Neural cell (in vitro differentiated cells): ENCODE data around the gene POTEG. TPM values are rescaled to one million over a fixed set of nuclear protein-coding genes. Genes with fewer than 3 reads are reported as not detected.
"Not testable (repeated sequence)": the region's sequence is repeated elsewhere in the genome, so short reads cannot be mapped to it uniquely, and the experiment has no call there.

ENCODE experiments used
- H2AFZ ChIP-seq: fragments of 200-600, 300-800 bp; sonication (generic), shearing (Covaris generic); 2 replicates; pipeline ENCODE4 v1.6.0; 2014; ENCODE audit warnings: low read depth, mild to moderate bottlenecking, antibody characterized with exemption, low read length, moderate library complexity
- H3F3A ChIP-seq: fragments of 200-600 bp; shearing (Covaris generic); 2 replicates; pipeline ENCODE4 v1.6.1; 2016; ENCODE audit warnings: mild to moderate bottlenecking, moderate library complexity, mixed read lengths, antibody characterized with exemption, low read length; ENCODE audit not compliant: insufficient read depth, poor library complexity, severe bottlenecking
- H3K27ac ChIP-seq: fragments of 200-600, 300-800 bp; sonication (generic), shearing (Covaris generic); 2 replicates; pipeline ENCODE4 v1.5.1; 2014; ENCODE audit warnings: mild to moderate bottlenecking, low read length, moderate library complexity
- H3K27me3 ChIP-seq: fragments of 300-800, 200-600 bp; sonication (generic), shearing (Covaris generic); 2 replicates; pipeline ENCODE4 v1.6.0; 2014; ENCODE audit warnings: mild to moderate bottlenecking, low read depth, low read length, moderate library complexity; ENCODE audit not compliant: insufficient read depth
- H3K36me3 ChIP-seq: fragments of 300-800, 200-600 bp; sonication (generic), shearing (Covaris generic); 2 replicates; pipeline ENCODE4 v1.5.1; 2014; ENCODE audit warnings: mild to moderate bottlenecking, antibody characterized with exemption, low read length, moderate library complexity; ENCODE audit not compliant: insufficient read depth
- H3K4me2 ChIP-seq: fragments of 300-800, 200-600 bp; sonication (generic), shearing (Covaris generic); 2 replicates; pipeline ENCODE4 v1.6.0; 2014; ENCODE audit warnings: mild to moderate bottlenecking, low read length
- H3K4me3 ChIP-seq: fragments of 300-800, 200-600 bp; sonication (generic), shearing (Covaris generic); 2 replicates; pipeline ENCODE4 v1.5.1; 2014; ENCODE audit warnings: mild to moderate bottlenecking, low read length, moderate library complexity
- H3K79me2 ChIP-seq: fragments of 200-600 bp; shearing (Covaris generic); replicated peaks from 2 replicates; pipeline ENCODE4 v1.6.0; 2014; ENCODE audit warnings: mild to moderate bottlenecking, low read length, moderate library complexity; ENCODE audit not compliant: insufficient read depth
- H3K9ac ChIP-seq: fragments of 300-800, 200-600 bp; sonication (generic), shearing (Covaris generic); 2 replicates; pipeline ENCODE4 v1.6.1; 2016; ENCODE audit warnings: mild to moderate bottlenecking, low read length, mixed read lengths
- H3K9me2 ChIP-seq: fragments of 200-600 bp; shearing (Covaris generic); 2 replicates; pipeline ENCODE4 v1.6.1; 2016; ENCODE audit warnings: mild to moderate bottlenecking, low read length, mixed read lengths; ENCODE audit not compliant: insufficient read depth
- H3K9me3 ChIP-seq: fragments of 200-600, 300-800 bp; sonication (generic), shearing (Covaris generic); 2 replicates; pipeline ENCODE4 v1.6.1; 2016; ENCODE audit warnings: mild to moderate bottlenecking, mixed run types, low read length, moderate library complexity, mixed read lengths
- H4K20me1 ChIP-seq: fragments of 200-600 bp; shearing (Covaris generic); 2 replicates; pipeline ENCODE4 v1.6.1; 2016; ENCODE audit warnings: mild to moderate bottlenecking, mixed run types; ENCODE audit not compliant: insufficient read depth
- polyA minus RNA-seq: library from RNA; depleted of rRNA, polyadenylated mRNA; stranded (reverse); fragments of >200 nt; gene quantifications from 2 replicates; pipeline ENCODE4 v1.2.3, GENCODE V29; 2014
- polyA plus RNA-seq: library from polyadenylated mRNA; depleted of rRNA; stranded (reverse); fragments of >200 nt; gene quantifications from 2 replicates; pipeline ENCODE4 v1.2.3, GENCODE V29; 2014

POTEG gene
- polyA plus RNA-seq (not detected in 2 replicates), polyA minus RNA-seq (not detected in 2 replicates)

- H3K4me3 ChIP-seq, H3F3A ChIP-seq, H3K4me2 ChIP-seq, H3K9ac ChIP-seq, H3K9me2 ChIP-seq, H3K79me2 ChIP-seq, H3K36me3 ChIP-seq, H3K27me3 ChIP-seq, H4K20me1 ChIP-seq, H3K9me3 ChIP-seq, H3K27ac ChIP-seq, H2AFZ ChIP-seq: not testable (repeated sequence)
Observed at GRCh38 chr14:19434241-19434640, at the start of gene POTEG. POTEG (minus strand) TSS chr14:19434341; CDS start chr14:19434289, 52 bp downstream.

- H3K9ac ChIP-seq, H4K20me1 ChIP-seq, H3K27ac ChIP-seq, H3K27me3 ChIP-seq, H3F3A ChIP-seq, H3K79me2 ChIP-seq, H3K36me3 ChIP-seq, H2AFZ ChIP-seq, H3K4me2 ChIP-seq, H3K4me3 ChIP-seq, H3K9me2 ChIP-seq, H3K9me3 ChIP-seq: not testable (repeated sequence)
Observed at GRCh38 chr14:19482093-19482492, 48.0 kb upstream of the POTEG start.

- not testable (repeated sequence) for H3K9ac ChIP-seq, H3K27ac ChIP-seq, H3F3A ChIP-seq, H3K36me3 ChIP-seq, H4K20me1 ChIP-seq, H3K4me2 ChIP-seq, H3K79me2 ChIP-seq, H2AFZ ChIP-seq, H3K9me3 ChIP-seq, H3K9me2 ChIP-seq, H3K4me3 ChIP-seq, H3K27me3 ChIP-seq
Observed at GRCh38 chr14:19481421-19481820, 47.3 kb upstream of the POTEG start.

DNA sequence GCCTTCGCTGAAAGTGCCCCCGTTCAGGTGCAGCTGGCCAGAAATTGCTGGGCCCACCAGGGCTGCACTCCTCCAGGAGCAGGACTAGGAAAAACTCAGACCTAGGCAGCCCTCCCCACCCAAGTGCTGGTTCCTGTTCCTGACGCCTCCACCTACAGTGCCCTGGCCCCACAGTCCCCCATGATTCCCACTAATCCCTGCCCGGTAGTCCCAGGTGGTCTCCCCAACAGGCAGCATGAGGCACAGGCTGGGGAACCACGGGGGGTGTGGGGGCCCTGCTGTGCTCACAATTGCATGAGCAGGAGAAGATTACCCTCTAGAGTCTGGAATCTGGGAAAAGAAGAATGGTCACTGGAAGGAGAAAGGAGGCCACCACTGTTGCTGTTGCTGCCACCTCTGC, 46.4 kb upstream of the POTEG start:
- not testable (repeated sequence) for H3K4me2 ChIP-seq, H3K9me2 ChIP-seq, H3K9me3 ChIP-seq, H4K20me1 ChIP-seq, H2AFZ ChIP-seq, H3K36me3 ChIP-seq, H3K27ac ChIP-seq, H3K9ac ChIP-seq, H3K4me3 ChIP-seq, H3K79me2 ChIP-seq, H3F3A ChIP-seq, H3K27me3 ChIP-seq

- not testable (repeated sequence) for H3F3A ChIP-seq, H3K36me3 ChIP-seq, H3K79me2 ChIP-seq, H3K4me2 ChIP-seq, H3K27me3 ChIP-seq, H3K9me2 ChIP-seq, H3K9ac ChIP-seq, H3K9me3 ChIP-seq, H4K20me1 ChIP-seq, H3K4me3 ChIP-seq, H3K27ac ChIP-seq, H2AFZ ChIP-seq
Observed at GRCh38 chr14:19445761-19446160, 11.6 kb upstream of the POTEG start.

- not testable (repeated sequence) for H4K20me1 ChIP-seq, H3K4me3 ChIP-seq, H3K4me2 ChIP-seq, H3K27ac ChIP-seq, H3K36me3 ChIP-seq, H3K79me2 ChIP-seq, H3K9ac ChIP-seq, H3F3A ChIP-seq, H2AFZ ChIP-seq, H3K9me2 ChIP-seq, H3K9me3 ChIP-seq, H3K27me3 ChIP-seq
Observed at GRCh38 chr14:19439826-19440225, 5.7 kb upstream of the POTEG start.

GRCh38 chr14:19439219-19439618, 5.1 kb upstream of the POTEG start:
- not testable (repeated sequence) for H3K27ac ChIP-seq, H3K9me2 ChIP-seq, H3K79me2 ChIP-seq, H3K9ac ChIP-seq, H3K27me3 ChIP-seq, H2AFZ ChIP-seq, H3K4me3 ChIP-seq, H3K9me3 ChIP-seq, H3F3A ChIP-seq, H4K20me1 ChIP-seq, H3K36me3 ChIP-seq, H3K4me2 ChIP-seq

GRCh38 chr14:19437126-19437443, 2.9 kb upstream of the POTEG start:
- not testable (repeated sequence) for H3K4me3 ChIP-seq, H2AFZ ChIP-seq, H3K9me3 ChIP-seq, H3K27ac ChIP-seq, H3K27me3 ChIP-seq, H4K20me1 ChIP-seq, H3K9me2 ChIP-seq, H3K79me2 ChIP-seq, H3F3A ChIP-seq, H3K4me2 ChIP-seq, H3K36me3 ChIP-seq, H3K9ac ChIP-seq
